GM23338 (cell line): ENCODE data around the gene STK33. TPM values are rescaled to one million over a fixed set of nuclear protein-coding genes. Genes with fewer than 3 reads are reported as not detected.

Source experiments
- ATAC-seq: fragments of 200-7000 bp; cut with Tn5 transposase; 3 replicates; pipeline ENCODE4 v1.9.1; 2020
- DNase-seq: peaks from one replicate; pipeline ENCODE4 v3.0.0-alpha.2; 2015; ENCODE audit warnings: low spot score
- H2AFZ ChIP-seq: fragments of 200-600 bp; sonication (generic); 2 replicates; pipeline ENCODE4 v1.8.0; 2016; ENCODE audit warnings: antibody characterized with exemption, mild to moderate bottlenecking, moderate library complexity
- H3F3A ChIP-seq: fragments of 200-600 bp; sonication (generic); replicated peaks from 2 replicates; pipeline ENCODE4 v1.8.0; 2017; ENCODE audit warnings: antibody characterized with exemption, mixed run types, low read depth
- H3K27ac ChIP-seq: fragments of 200-600 bp; sonication (generic); 2 replicates; pipeline ENCODE4 v1.6.1; 2016; ENCODE audit warnings: low read depth
- H3K27me3 ChIP-seq: fragments of 200-600 bp; sonication (generic); 2 replicates; pipeline ENCODE4 v1.8.0; 2016; ENCODE audit warnings: mild to moderate bottlenecking, mixed run types, moderate library complexity; ENCODE audit not compliant: insufficient read depth
- H3K36me3 ChIP-seq: fragments of 200-600 bp; sonication (generic); 2 replicates; pipeline ENCODE4 v1.8.0; 2016; ENCODE audit warnings: mild to moderate bottlenecking; ENCODE audit not compliant: insufficient read depth
- H3K4me1 ChIP-seq: fragments of 200-600 bp; sonication (generic); 2 replicates; pipeline ENCODE4 v1.8.0; 2016; ENCODE audit warnings: mild to moderate bottlenecking, moderate library complexity; ENCODE audit not compliant: insufficient read depth
- H3K4me2 ChIP-seq: fragments of 200-600 bp; sonication (generic); 2 replicates; pipeline ENCODE4 v1.7.1; 2017; ENCODE audit warnings: mixed run types
- H3K4me3 ChIP-seq: fragments of 200-600 bp; sonication (generic); 2 replicates; pipeline ENCODE4 v1.6.1; 2016; ENCODE audit warnings: mixed run types
- H3K79me2 ChIP-seq: fragments of 200-600 bp; sonication (generic); replicated peaks from 2 replicates; pipeline ENCODE4 v1.8.0; 2017; ENCODE audit warnings: mild to moderate bottlenecking; ENCODE audit not compliant: insufficient read depth
- H3K9me2 ChIP-seq: fragments of 200-600 bp; sonication (generic); 2 replicates; pipeline ENCODE4 v1.8.0; 2017; ENCODE audit not compliant: insufficient read depth
- H4K20me1 ChIP-seq: fragments of 200-600 bp; sonication (generic); replicated peaks from 2 replicates; pipeline ENCODE4 v1.8.0; 2017; ENCODE audit warnings: mild to moderate bottlenecking; ENCODE audit not compliant: insufficient read depth
- H3K27ac Mint-ChIP-seq: 2 replicates; pipeline ENCODE4 v1.8.0; 2020; ENCODE audit warnings: inconsistent platforms, mild to moderate bottlenecking, moderate library complexity, mixed read lengths
- H3K27me3 Mint-ChIP-seq: 3 replicates; pipeline ENCODE4 v1.8.0; 2022; ENCODE audit warnings: low read depth, mild to moderate bottlenecking, moderate library complexity, mixed read lengths, inconsistent platforms; ENCODE audit not compliant: insufficient read depth, poor library complexity
- H3K36me3 Mint-ChIP-seq: 3 replicates; pipeline ENCODE4 v1.8.0; 2021; ENCODE audit warnings: low read depth, mild to moderate bottlenecking, inconsistent platforms, moderate library complexity, mixed read lengths
- H3K4me1 Mint-ChIP-seq: 3 replicates; pipeline ENCODE4 v1.8.0; 2020; ENCODE audit warnings: mild to moderate bottlenecking, inconsistent platforms, mixed read lengths
- H3K4me3 Mint-ChIP-seq: 3 replicates; pipeline ENCODE4 v1.8.0; 2021; ENCODE audit warnings: moderate library complexity, mild to moderate bottlenecking, inconsistent platforms, mixed read lengths
- H3K9me3 Mint-ChIP-seq: 3 replicates; pipeline ENCODE4 v1.8.0; 2020; ENCODE audit warnings: moderate library complexity, mild to moderate bottlenecking, inconsistent platforms, mixed read lengths
- CREB1 ChIP-seq: fragments of 250-450 bp; sonication (Bioruptor Pico); IDR thresholded peaks from 2 replicates; pipeline ENCODE4 v1.5.0; 2020; ENCODE audit warnings: low read depth, mild to moderate bottlenecking, moderate library complexity
- EZH2 ChIP-seq: fragments of 200-600 bp; sonication (generic); IDR thresholded peaks from one replicate; pipeline ENCODE4 v1.8.0; 2017; ENCODE audit warnings: antibody characterized with exemption, mild to moderate bottlenecking, low read depth; ENCODE audit not compliant: unreplicated experiment
- EZH2phosphoT487 ChIP-seq: fragments of 200-600 bp; sonication (generic); IDR thresholded peaks from one replicate; pipeline ENCODE4 v1.8.1; 2018; ENCODE audit warnings: antibody characterized with exemption; ENCODE audit not compliant: unreplicated experiment
- JUNB ChIP-seq: IDR thresholded peaks from one replicate; pipeline ENCODE4 v1.6.1; 2016; ENCODE audit warnings: antibody characterized with exemption; ENCODE audit not compliant: unreplicated experiment
- NANOG ChIP-seq: IDR thresholded peaks from 2 replicates; pipeline ENCODE4 v1.6.1; 2016; ENCODE audit warnings: antibody characterized with exemption, borderline replicate concordance
- STAT1 ChIP-seq: IDR thresholded peaks from one replicate; pipeline ENCODE4 v1.6.1; 2016; ENCODE audit warnings: antibody characterized with exemption; ENCODE audit not compliant: unreplicated experiment
- ZNF114 ChIP-seq: fragments of 250-450 bp; sonication (Bioruptor Pico); IDR thresholded peaks from 2 replicates; pipeline ENCODE4 v1.5.0; 2020; ENCODE audit warnings: mild to moderate bottlenecking, moderate library complexity
- ZNF331 ChIP-seq: fragments of 250-450 bp; sonication (Bioruptor Pico); IDR thresholded peaks from 2 replicates; pipeline ENCODE4 v1.5.0; 2020; ENCODE audit warnings: low read depth, mild to moderate bottlenecking, moderate library complexity
- polyA plus RNA-seq: library from polyadenylated mRNA; unstranded; fragments of >200 nt; fragmentation: Nextera tagmentation; extraction: Ambion mirVana; gene quantifications from 2 replicates; pipeline ENCODE4 v1.2.1, GENCODE V29; 2016
- total RNA-seq: library from RNA; depleted of rRNA; stranded (reverse); fragments of >200 nt; shearing (Covaris generic); gene quantifications from 2 replicates; pipeline ENCODE4 v1.2.3, GENCODE V29; 2014
- TF ChIP-seq, protein P1 (sequence below): IDR thresholded peaks from one replicate; pipeline ENCODE4 v1.6.1; 2018; ENCODE audit warnings: antibody characterized with exemption; ENCODE audit not compliant: unreplicated experiment
- TF ChIP-seq, protein P2 (sequence below): IDR thresholded peaks from 2 replicates; pipeline ENCODE4 v1.6.1; 2016; ENCODE audit warnings: antibody characterized with exemption
- TF ChIP-seq, protein P3 (sequence below), 2 experiments: fragments of 200-600 bp in 1 of 2; sonication (generic) in 1 of 2; conservative IDR thresholded peaks; 2 replicates each; pipeline versions ENCODE4 v1.5.1 to v1.6.1; 2016 to 2017; ENCODE audit warnings: antibody characterized with exemption in 2 of 2, low read depth in 2 of 2, mild to moderate bottlenecking in 2 of 2, moderate library complexity in 1 of 2

The STK33 gene
- total and polyA plus RNA-seq, 2 experiments from 2014 or later, result 17.2 to 18.2 TPM

DNA sequence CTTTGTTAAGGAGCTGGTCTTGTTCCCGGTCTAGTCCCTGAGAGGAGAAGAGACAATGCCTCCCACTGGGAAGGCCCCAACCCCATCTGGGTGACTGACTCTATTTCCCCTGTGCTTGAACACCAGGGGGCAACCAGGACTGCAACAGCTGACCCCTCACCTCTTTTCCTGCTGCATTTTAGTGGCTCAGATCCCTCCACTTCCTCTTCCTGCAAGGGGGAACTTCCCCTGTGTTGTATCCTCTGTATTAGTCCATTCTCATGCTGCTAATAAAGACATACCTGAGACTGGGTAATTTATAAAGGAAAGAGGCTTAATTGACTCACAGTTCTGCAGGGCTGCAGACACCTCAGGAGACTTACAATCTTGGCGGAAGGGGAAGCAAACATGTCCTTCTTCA, 246.1 kb downstream of the STK33 start:
- no peaks in the 10 kb centered on the region for H3K9me3 Mint-ChIP-seq
- DNase-seq (no peak), ATAC-seq (no peak)
- Histone ChIP-seq H3K4me1 (no peaks in the 10 kb centered on the region), H3K79me2 (no peaks in the 10 kb centered on the region), H2AFZ (no peak overlapping the region), H3K27ac (no peak overlapping the region), H3F3A (no peaks in the 10 kb centered on the region), H3K9me2 (no peaks in the 10 kb centered on the region), H3K4me3 (no peak overlapping the region), H3K36me3 (no peaks in the 10 kb centered on the region), H3K27me3 (no peaks in the 10 kb centered on the region), H3K4me2 (no peak overlapping the region), H4K20me1 (no peaks in the 10 kb centered on the region)
- H3K27me3 Mint-ChIP-seq, result peaks cover 3% of the 10 kb centered on the region
- H3K4me3 Mint-ChIP-seq, result no peak overlapping the region
- H3K36me3 Mint-ChIP-seq, result no peaks in the 10 kb centered on the region; the same call in 2 of the 3 replicates
- H3K4me1 Mint-ChIP-seq, result peaks cover 4% of the 10 kb centered on the region
- no peak for TF ChIP-seq EZH2phosphoT487
- no peak for TF ChIP-seq STAT1
- no peak for TF ChIP-seq NANOG
- no peak overlapping the region; the same call in 1 of the 2 replicates for H3K27ac Mint-ChIP-seq

DNA sequence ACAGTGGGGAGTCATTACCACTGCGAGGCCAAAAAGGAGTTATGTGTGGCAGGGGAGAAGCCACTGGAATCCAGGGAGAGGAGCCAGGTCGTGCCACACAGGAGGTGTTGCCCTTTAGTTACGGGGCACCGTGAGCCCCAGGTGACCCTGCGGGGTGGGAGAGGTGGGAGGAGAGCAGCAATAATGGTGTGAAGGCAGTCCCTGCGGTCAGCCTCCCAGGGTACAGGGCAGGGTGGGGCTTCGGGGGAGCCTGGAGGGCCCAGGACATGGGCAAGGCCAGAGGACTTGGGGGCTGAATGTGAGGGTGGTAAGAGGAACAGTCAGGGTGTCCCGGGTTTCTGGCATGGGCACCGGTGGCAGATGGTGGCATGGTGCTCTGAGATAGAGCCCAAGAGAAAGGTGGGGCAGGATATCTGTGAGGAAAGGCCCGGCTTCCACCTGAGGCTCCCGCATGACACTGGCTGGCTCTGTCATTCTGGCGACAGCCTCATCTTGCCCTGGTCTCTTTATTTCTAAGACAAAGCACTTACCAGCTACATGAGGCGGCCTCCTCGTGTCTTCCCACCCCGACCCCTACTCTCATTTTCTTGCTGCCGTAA, 247.8 kb downstream of the STK33 start:
- no peak overlapping the region for H3K27ac ChIP-seq
- DNase-seq, result no peak
- no peaks in the 10 kb centered on the region for H4K20me1 ChIP-seq
- ATAC-seq, result no peak
- H3K4me2 ChIP-seq, result no peak overlapping the region
- no peaks in the 10 kb centered on the region for H3F3A ChIP-seq
- H3K4me1 ChIP-seq, result no peaks in the 10 kb centered on the region
- H3K27me3 Mint-ChIP-seq, result peaks cover 7% of the 10 kb centered on the region
- H2AFZ ChIP-seq, result no peak overlapping the region
- no peaks in the 10 kb centered on the region for H3K9me3 Mint-ChIP-seq
- H3K27ac Mint-ChIP-seq, result no peak overlapping the region
- H3K4me3 Mint-ChIP-seq, result no peak overlapping the region
- H3K4me1 Mint-ChIP-seq, result peaks cover 17% of the 10 kb centered on the region
- H3K79me2 ChIP-seq, result no peaks in the 10 kb centered on the region
- H3K4me3 ChIP-seq, result no peak overlapping the region
- no peaks in the 10 kb centered on the region for H3K27me3 ChIP-seq
- H3K36me3 Mint-ChIP-seq, result no peaks in the 10 kb centered on the region; the same call in 2 of the 3 replicates
- no peaks in the 10 kb centered on the region for H3K36me3 ChIP-seq
- no peaks in the 10 kb centered on the region for H3K9me2 ChIP-seq
- TF ChIP-seq JUNB (no peak), ZNF114 (CRISPR knock-in tag) (no peak), NANOG (no peak), CREB1 (no peak), ZNF331 (CRISPR knock-in tag) (no peak), EZH2 (no peak), EZH2phosphoT487 (no peak)
- TF ChIP-seq, protein P1, sequence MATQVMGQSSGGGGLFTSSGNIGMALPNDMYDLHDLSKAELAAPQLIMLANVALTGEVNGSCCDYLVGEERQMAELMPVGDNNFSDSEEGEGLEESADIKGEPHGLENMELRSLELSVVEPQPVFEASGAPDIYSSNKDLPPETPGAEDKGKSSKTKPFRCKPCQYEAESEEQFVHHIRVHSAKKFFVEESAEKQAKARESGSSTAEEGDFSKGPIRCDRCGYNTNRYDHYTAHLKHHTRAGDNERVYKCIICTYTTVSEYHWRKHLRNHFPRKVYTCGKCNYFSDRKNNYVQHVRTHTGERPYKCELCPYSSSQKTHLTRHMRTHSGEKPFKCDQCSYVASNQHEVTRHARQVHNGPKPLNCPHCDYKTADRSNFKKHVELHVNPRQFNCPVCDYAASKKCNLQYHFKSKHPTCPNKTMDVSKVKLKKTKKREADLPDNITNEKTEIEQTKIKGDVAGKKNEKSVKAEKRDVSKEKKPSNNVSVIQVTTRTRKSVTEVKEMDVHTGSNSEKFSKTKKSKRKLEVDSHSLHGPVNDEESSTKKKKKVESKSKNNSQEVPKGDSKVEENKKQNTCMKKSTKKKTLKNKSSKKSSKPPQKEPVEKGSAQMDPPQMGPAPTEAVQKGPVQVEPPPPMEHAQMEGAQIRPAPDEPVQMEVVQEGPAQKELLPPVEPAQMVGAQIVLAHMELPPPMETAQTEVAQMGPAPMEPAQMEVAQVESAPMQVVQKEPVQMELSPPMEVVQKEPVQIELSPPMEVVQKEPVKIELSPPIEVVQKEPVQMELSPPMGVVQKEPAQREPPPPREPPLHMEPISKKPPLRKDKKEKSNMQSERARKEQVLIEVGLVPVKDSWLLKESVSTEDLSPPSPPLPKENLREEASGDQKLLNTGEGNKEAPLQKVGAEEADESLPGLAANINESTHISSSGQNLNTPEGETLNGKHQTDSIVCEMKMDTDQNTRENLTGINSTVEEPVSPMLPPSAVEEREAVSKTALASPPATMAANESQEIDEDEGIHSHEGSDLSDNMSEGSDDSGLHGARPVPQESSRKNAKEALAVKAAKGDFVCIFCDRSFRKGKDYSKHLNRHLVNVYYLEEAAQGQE, result no peak
- TF ChIP-seq, protein P2, sequence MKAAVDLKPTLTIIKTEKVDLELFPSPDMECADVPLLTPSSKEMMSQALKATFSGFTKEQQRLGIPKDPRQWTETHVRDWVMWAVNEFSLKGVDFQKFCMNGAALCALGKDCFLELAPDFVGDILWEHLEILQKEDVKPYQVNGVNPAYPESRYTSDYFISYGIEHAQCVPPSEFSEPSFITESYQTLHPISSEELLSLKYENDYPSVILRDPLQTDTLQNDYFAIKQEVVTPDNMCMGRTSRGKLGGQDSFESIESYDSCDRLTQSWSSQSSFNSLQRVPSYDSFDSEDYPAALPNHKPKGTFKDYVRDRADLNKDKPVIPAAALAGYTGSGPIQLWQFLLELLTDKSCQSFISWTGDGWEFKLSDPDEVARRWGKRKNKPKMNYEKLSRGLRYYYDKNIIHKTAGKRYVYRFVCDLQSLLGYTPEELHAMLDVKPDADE, result no peak
- TF ChIP-seq, protein P3, sequence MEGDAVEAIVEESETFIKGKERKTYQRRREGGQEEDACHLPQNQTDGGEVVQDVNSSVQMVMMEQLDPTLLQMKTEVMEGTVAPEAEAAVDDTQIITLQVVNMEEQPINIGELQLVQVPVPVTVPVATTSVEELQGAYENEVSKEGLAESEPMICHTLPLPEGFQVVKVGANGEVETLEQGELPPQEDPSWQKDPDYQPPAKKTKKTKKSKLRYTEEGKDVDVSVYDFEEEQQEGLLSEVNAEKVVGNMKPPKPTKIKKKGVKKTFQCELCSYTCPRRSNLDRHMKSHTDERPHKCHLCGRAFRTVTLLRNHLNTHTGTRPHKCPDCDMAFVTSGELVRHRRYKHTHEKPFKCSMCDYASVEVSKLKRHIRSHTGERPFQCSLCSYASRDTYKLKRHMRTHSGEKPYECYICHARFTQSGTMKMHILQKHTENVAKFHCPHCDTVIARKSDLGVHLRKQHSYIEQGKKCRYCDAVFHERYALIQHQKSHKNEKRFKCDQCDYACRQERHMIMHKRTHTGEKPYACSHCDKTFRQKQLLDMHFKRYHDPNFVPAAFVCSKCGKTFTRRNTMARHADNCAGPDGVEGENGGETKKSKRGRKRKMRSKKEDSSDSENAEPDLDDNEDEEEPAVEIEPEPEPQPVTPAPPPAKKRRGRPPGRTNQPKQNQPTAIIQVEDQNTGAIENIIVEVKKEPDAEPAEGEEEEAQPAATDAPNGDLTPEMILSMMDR (conservative IDR thresholded peaks at IDR 0.05; ENCODE audit: low read depth in 2 of 2), result no peak
